ELF-1 (cell line): ENCODE measurements around the gene ALOX12B.

Experiments
- DNase-seq: peaks from one replicate; pipeline ENCODE4 v3.0.0-alpha.2; 2016; ENCODE audit warnings: low read depth, low spot score

Gene ALOX12B

GRCh38 chr17:8044819-8045810, 42.4 kb downstream of the ALOX12B start:
- no peak for DNase-seq

GRCh38 chr17:8041979-8042378, 45.5 kb downstream of the ALOX12B start:
- no peak for DNase-seq

GRCh38 chr17:8041249-8041928, 46.1 kb downstream of the ALOX12B start:
- peak; percentile 57 for DNase-seq

GRCh38 chr17:8039611-8040168, 47.8 kb downstream of the ALOX12B start:
- no peak for DNase-seq

- no peak for DNase-seq
Observed at GRCh38 chr17:8038954-8039610, 48.4 kb downstream of the ALOX12B start, which contains the start of gene ALOX15B. Gene ALOX15B (plus strand): TSS chr17:8039059. CDS start chr17:8039156, 97 bp downstream.

GRCh38 chr17:8032442-8032841, 55.1 kb downstream of the ALOX12B start:
- DNase-seq, result no peak

GRCh38 chr17:8031950-8032349, 55.6 kb downstream of the ALOX12B start:
- DNase-seq, result no peak

GRCh38 chr17:8031261-8031661, 56.3 kb downstream of the ALOX12B start:
- DNase-seq, result no peak

GRCh38 chr17:8029121-8029520, 58.4 kb downstream of the ALOX12B start:
- DNase-seq, result peak; percentile 60

- DNase-seq, result no peak
Observed at GRCh38 chr17:8025176-8025911, 62.2 kb downstream of the ALOX12B start.

- peak; percentile 66 for DNase-seq
Observed at GRCh38 chr17:8024161-8024560, 63.4 kb downstream of the ALOX12B start.
